HepG2 (cell line): ENCODE results near the gene TCF19. TPM values are rescaled to one million over a fixed set of nuclear protein-coding genes. Genes with fewer than 3 reads are reported as not detected.

Experiments
- FOXP1 ChIP-seq, 2 experiments: fragments of 450-650 bp in 1 of 2; IDR thresholded peaks; 2 replicates each; pipeline ENCODE4 v1.6.1; 2017 to 2018; ENCODE audit warnings: antibody characterized with exemption in 1 of 2
- HOXA3 ChIP-seq: sonication (generic); formaldehyde crosslinking; IDR thresholded peaks from 2 replicates; pipeline ENCODE4 v1.5.0; 2020; ENCODE audit warnings: missing genetic modification reagents
- TCF12 ChIP-seq, 2 experiments: fragments of 450-650 bp in 1 of 2; sonication (generic) in 1 of 2; formaldehyde crosslinking in 1 of 2; IDR thresholded peaks; 2 replicates each; pipeline versions ENCODE4 v1.6.1 to v1.8.0; 2017 to 2022; ENCODE audit warnings: antibody characterized with exemption in 1 of 2, mild to moderate bottlenecking in 1 of 2, missing genetic modification reagents in 1 of 2, moderate library complexity in 1 of 2
- ZFAT ChIP-seq: sonication (generic); formaldehyde crosslinking; conservative IDR thresholded peaks from 2 replicates; pipeline ENCODE4 v1.8.1; 2023; ENCODE audit warnings: missing genetic modification reagents, inconsistent platforms
- ZNF282 ChIP-seq: fragments of 450-650 bp; IDR thresholded peaks from 2 replicates; pipeline ENCODE4 v1.6.1; 2018; ENCODE audit not compliant: partially characterized antibody
- polyA plus RNA-seq, 8 experiments: library from polyadenylated mRNA; depleted of rRNA in 3 of 8; stranded (reverse) in 7 of 8; unstranded in 1 of 8; fragments of >200 nt; fragmentation: Illumina TruSeq in 4 of 8; extraction: Trizol in 4 of 8; gene quantifications; 2 replicates each; pipeline versions ENCODE4 v1.2.1 to v1.2.3, GENCODE V29; 2011 to 2016; ENCODE audit warnings: low read depth in 4 of 8, missing spikeins in 1 of 8, mixed read lengths in 1 of 8; ENCODE audit not compliant: insufficient read depth in 1 of 8
- total RNA-seq, 5 experiments: library from RNA; depleted of rRNA; stranded (reverse); fragments of >200 nt; fragmentation: Illumina TruSeq; extraction: Trizol; gene quantifications; 2 replicates each; pipeline ENCODE4 v1.2.3, GENCODE V29; 2016; ENCODE audit warnings: low read depth in 1 of 5
- TF ChIP-seq, protein P1 (sequence below): sonication (generic); formaldehyde crosslinking; IDR thresholded peaks from 2 replicates; pipeline ENCODE4 v1.9.0; 2022; ENCODE audit warnings: missing genetic modification reagents, mild to moderate bottlenecking, borderline replicate concordance
- TF ChIP-seq, protein P2 (sequence below): sonication (generic); formaldehyde crosslinking; IDR thresholded peaks from 2 replicates; pipeline ENCODE4 v1.5.1; 2020; ENCODE audit warnings: missing genetic modification reagents, mild to moderate bottlenecking, borderline replicate concordance
- TF ChIP-seq, protein P3 (sequence below): sonication (generic); formaldehyde crosslinking; IDR thresholded peaks from 2 replicates; pipeline ENCODE4 v1.5.0; 2020; ENCODE audit warnings: missing genetic modification reagents
- TF ChIP-seq, protein P4 (sequence below): IDR thresholded peaks from 2 replicates; pipeline ENCODE4 v1.6.1; 2016; ENCODE audit warnings: missing genetic modification reagents, missing compliant biosample characterization
- TF ChIP-seq, protein P5 (sequence below): sonication (generic); formaldehyde crosslinking; IDR thresholded peaks from 2 replicates; pipeline ENCODE4 v1.8.1; 2023; ENCODE audit warnings: mild to moderate bottlenecking, missing genetic modification reagents
- TF ChIP-seq, protein P6 (sequence below), 2 experiments: sonication (generic) in 1 of 2; formaldehyde crosslinking in 1 of 2; IDR thresholded peaks; 2 replicates each; pipeline versions ENCODE4 v1.4.0 to v1.6.1; 2016 to 2020; ENCODE audit warnings: borderline replicate concordance in 1 of 2, low read depth in 1 of 2, mild to moderate bottlenecking in 1 of 2, missing genetic modification reagents in 1 of 2
- TF ChIP-seq, protein P7 (sequence below): IDR thresholded peaks from 2 replicates; pipeline ENCODE4 v1.6.1; 2018; ENCODE audit warnings: missing genetic modification reagents

Gene TCF19
- total and polyA plus RNA-seq, 2 of the 13 experiments (the other 11 are each of a cell fraction or from before 2014, with no cell fraction given) = 4.9 to 22.2 TPM

DNA sequence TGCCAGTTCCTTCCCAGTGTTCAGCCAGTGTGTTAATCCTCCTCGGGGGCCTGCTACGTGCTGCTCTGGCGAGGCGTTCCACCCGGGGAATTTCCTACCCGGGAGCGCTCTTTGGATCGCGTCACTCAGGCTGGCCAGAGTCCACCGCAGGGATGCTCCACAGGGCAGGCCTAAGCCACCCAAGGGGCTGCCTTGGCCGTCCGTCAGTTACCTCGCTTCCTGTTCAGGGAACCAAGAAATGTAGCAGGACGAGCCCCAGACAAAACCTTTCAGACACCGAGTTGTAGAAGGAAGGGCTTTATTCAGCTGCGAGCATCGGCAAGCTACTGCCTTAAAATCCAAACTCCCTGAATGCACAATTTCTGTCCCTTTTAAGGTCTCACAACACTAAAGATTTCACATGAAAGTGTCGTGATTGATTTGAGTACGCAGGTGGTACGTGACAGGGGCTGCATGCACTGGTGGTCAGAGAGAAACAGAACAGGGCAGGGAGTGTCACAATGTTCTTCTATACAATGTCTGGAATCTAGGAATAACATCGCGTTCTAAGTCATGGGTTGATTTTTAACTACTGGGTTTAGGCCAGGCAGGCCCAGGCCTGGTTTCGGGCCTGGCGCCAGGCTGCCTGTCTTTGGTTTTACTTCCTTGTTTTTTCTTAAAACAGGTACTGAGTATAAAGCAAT is 27.8 kb downstream of the TCF19 start (continued):
- TF ChIP-seq, protein P1, sequence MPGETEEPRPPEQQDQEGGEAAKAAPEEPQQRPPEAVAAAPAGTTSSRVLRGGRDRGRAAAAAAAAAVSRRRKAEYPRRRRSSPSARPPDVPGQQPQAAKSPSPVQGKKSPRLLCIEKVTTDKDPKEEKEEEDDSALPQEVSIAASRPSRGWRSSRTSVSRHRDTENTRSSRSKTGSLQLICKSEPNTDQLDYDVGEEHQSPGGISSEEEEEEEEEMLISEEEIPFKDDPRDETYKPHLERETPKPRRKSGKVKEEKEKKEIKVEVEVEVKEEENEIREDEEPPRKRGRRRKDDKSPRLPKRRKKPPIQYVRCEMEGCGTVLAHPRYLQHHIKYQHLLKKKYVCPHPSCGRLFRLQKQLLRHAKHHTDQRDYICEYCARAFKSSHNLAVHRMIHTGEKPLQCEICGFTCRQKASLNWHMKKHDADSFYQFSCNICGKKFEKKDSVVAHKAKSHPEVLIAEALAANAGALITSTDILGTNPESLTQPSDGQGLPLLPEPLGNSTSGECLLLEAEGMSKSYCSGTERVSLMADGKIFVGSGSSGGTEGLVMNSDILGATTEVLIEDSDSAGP (CRISPR knock-in tag) = peak; percentile 77; the same call in 1 of the 2 replicates
- TF ChIP-seq, protein P2, sequence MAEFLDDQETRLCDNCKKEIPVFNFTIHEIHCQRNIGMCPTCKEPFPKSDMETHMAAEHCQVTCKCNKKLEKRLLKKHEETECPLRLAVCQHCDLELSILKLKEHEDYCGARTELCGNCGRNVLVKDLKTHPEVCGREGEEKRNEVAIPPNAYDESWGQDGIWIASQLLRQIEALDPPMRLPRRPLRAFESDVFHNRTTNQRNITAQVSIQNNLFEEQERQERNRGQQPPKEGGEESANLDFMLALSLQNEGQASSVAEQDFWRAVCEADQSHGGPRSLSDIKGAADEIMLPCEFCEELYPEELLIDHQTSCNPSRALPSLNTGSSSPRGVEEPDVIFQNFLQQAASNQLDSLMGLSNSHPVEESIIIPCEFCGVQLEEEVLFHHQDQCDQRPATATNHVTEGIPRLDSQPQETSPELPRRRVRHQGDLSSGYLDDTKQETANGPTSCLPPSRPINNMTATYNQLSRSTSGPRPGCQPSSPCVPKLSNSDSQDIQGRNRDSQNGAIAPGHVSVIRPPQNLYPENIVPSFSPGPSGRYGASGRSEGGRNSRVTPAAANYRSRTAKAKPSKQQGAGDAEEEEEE = no peak
- TF ChIP-seq, protein P3, sequence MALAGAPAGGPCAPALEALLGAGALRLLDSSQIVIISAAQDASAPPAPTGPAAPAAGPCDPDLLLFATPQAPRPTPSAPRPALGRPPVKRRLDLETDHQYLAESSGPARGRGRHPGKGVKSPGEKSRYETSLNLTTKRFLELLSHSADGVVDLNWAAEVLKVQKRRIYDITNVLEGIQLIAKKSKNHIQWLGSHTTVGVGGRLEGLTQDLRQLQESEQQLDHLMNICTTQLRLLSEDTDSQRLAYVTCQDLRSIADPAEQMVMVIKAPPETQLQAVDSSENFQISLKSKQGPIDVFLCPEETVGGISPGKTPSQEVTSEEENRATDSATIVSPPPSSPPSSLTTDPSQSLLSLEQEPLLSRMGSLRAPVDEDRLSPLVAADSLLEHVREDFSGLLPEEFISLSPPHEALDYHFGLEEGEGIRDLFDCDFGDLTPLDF (CRISPR knock-in tag) = 0 out of 2 replicates have a peak, but pooled peaks have one; percentile 50
- TF ChIP-seq TCF12 (IDR thresholded peaks at IDR 0.05) = no peak
- TF ChIP-seq TCF12 (CRISPR knock-in tag; IDR thresholded peaks at IDR 0.05) = no peak
- TF ChIP-seq, protein P4, sequence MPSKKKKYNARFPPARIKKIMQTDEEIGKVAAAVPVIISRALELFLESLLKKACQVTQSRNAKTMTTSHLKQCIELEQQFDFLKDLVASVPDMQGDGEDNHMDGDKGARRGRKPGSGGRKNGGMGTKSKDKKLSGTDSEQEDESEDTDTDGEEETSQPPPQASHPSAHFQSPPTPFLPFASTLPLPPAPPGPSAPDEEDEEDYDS (CRISPR knock-in tag) = peak; percentile 78
- no peak for TF ChIP-seq ZNF282
- TF ChIP-seq ZFAT (CRISPR knock-in tag) = no peak
- TF ChIP-seq, protein P5, sequence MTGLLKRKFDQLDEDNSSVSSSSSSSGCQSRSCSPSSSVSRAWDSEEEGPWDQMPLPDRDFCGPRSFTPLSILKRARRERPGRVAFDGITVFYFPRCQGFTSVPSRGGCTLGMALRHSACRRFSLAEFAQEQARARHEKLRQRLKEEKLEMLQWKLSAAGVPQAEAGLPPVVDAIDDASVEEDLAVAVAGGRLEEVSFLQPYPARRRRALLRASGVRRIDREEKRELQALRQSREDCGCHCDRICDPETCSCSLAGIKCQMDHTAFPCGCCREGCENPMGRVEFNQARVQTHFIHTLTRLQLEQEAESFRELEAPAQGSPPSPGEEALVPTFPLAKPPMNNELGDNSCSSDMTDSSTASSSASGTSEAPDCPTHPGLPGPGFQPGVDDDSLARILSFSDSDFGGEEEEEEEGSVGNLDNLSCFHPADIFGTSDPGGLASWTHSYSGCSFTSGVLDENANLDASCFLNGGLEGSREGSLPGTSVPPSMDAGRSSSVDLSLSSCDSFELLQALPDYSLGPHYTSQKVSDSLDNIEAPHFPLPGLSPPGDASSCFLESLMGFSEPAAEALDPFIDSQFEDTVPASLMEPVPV = peak; percentile 82; the same call in 1 of the 2 replicates
- TF ChIP-seq, protein P6, sequence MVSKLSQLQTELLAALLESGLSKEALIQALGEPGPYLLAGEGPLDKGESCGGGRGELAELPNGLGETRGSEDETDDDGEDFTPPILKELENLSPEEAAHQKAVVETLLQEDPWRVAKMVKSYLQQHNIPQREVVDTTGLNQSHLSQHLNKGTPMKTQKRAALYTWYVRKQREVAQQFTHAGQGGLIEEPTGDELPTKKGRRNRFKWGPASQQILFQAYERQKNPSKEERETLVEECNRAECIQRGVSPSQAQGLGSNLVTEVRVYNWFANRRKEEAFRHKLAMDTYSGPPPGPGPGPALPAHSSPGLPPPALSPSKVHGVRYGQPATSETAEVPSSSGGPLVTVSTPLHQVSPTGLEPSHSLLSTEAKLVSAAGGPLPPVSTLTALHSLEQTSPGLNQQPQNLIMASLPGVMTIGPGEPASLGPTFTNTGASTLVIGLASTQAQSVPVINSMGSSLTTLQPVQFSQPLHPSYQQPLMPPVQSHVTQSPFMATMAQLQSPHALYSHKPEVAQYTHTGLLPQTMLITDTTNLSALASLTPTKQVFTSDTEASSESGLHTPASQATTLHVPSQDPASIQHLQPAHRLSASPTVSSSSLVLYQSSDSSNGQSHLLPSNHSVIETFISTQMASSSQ (IDR thresholded peaks at IDR 0.05; ENCODE audit: low read depth) = peak; percentile 57
- TF ChIP-seq, protein P6 (CRISPR knock-in tag; IDR thresholded peaks at IDR 0.05; ENCODE audit: borderline replicate concordance) = peak; percentile 82; the same call in 1 of the 2 replicates
- TF ChIP-seq FOXP1 (IDR thresholded peaks at IDR 0.05) = no peak
- TF ChIP-seq FOXP1 (CRISPR knock-in tag; IDR thresholded peaks at IDR 0.05) = no peak
- peak; percentile 89 for TF ChIP-seq HOXA3 (CRISPR knock-in tag)
- TF ChIP-seq, protein P7, sequence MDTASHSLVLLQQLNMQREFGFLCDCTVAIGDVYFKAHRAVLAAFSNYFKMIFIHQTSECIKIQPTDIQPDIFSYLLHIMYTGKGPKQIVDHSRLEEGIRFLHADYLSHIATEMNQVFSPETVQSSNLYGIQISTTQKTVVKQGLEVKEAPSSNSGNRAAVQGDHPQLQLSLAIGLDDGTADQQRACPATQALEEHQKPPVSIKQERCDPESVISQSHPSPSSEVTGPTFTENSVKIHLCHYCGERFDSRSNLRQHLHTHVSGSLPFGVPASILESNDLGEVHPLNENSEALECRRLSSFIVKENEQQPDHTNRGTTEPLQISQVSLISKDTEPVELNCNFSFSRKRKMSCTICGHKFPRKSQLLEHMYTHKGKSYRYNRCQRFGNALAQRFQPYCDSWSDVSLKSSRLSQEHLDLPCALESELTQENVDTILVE (CRISPR knock-in tag) = peak; percentile 38; the same call in 1 of the 2 replicates
